ENCODE measurements around the gene SEMA4A. TPM values are rescaled to one million over a fixed set of nuclear protein-coding genes. Genes with fewer than 3 reads are reported as not detected.

The SEMA4A gene
- total RNA-seq, 4 donors from 2014 or later: 3.1 to 8.2 (median 4.1) TPM; not detected in 1

DNA sequence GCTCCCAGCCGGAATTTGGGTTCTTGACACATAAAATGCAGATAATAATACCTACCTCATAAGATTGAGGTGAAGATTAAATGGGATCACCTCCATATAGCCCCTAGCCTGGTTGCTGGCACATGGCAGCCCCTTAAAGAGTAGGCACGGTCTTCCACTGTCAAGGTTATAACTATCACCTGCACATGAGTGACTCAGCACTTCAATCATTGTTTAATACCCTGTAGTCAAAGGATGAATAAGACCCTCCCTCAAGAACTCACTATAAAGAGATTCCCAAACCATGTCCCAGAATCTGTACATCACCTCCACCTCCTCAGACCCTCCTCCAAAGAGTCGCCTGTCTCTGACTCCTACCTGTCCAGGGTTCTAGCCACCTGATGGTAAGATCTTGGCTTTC is 45.3 kb upstream of the SEMA4A start:
- no peaks in the 10 kb centered on the region for H3K9me3 ChIP-seq
- no peaks in the 10 kb centered on the region for H3K36me3 ChIP-seq
- peak overlapping the region; percentile 93 to 99 for H3K27ac ChIP-seq
- H3K27me3 ChIP-seq: no peaks in the 10 kb centered on the region
- DNase-seq: no peak
- intact Hi-C loops (cut with DNase I; ENCODE audit: low total_unique reads): no loop called here
- TF ChIP-seq, protein P1, sequence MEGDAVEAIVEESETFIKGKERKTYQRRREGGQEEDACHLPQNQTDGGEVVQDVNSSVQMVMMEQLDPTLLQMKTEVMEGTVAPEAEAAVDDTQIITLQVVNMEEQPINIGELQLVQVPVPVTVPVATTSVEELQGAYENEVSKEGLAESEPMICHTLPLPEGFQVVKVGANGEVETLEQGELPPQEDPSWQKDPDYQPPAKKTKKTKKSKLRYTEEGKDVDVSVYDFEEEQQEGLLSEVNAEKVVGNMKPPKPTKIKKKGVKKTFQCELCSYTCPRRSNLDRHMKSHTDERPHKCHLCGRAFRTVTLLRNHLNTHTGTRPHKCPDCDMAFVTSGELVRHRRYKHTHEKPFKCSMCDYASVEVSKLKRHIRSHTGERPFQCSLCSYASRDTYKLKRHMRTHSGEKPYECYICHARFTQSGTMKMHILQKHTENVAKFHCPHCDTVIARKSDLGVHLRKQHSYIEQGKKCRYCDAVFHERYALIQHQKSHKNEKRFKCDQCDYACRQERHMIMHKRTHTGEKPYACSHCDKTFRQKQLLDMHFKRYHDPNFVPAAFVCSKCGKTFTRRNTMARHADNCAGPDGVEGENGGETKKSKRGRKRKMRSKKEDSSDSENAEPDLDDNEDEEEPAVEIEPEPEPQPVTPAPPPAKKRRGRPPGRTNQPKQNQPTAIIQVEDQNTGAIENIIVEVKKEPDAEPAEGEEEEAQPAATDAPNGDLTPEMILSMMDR (IDR thresholded peaks at IDR 0.05): no peak
- no peak for TF ChIP-seq POLR2A (IDR thresholded peaks at IDR 0.05)
- H3K4me3 ChIP-seq: no peak overlapping the region
- peaks cover 24 to 28% of the 10 kb centered on the region in 2 donors for H3K4me1 ChIP-seq

DNA sequence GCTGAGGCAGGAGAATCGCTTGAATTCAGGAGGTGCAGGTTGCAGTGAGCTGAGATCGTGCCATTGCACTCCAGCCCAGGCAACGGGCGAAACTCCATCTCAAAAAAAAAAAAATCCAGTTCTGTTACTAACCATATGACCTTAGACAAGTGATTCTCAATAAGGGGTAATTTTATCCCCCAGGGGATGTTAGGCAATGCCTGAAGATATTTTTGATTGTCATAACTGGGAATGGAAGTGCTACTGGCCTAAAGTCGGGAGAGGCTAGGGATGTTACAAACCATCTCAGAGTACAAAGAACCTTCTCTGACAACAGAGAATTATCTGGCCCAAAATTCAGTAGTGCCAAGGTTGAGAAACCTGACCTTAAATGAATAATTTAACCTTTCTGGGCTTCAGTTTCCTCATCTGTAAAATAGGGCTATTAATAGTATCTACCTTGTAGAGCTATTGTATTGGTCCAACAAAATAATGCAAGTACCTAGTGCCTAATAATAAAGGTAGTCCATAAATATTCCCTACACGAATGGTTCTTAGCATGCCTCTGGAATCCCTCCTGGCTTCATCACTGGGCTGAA is 44.6 kb upstream of the SEMA4A start:
- intact Hi-C loops (cut with DNase I; ENCODE audit: low total_unique reads): no loop called here
- Histone ChIP-seq H3K9me3 (no peaks in the 10 kb centered on the region), H3K4me3 (no peak overlapping the region), H3K4me1 (peaks cover 20 to 27% of the 10 kb centered on the region in 2 donors), H3K27me3 (no peaks in the 10 kb centered on the region), H3K27ac (peak overlapping the region; percentile 93 to 99), H3K36me3 (no peaks in the 10 kb centered on the region)
- DNase-seq: no peak
- TF ChIP-seq POLR2A (IDR thresholded peaks at IDR 0.05): no peak
- TF ChIP-seq, protein P1 (IDR thresholded peaks at IDR 0.05): no peak

DNA sequence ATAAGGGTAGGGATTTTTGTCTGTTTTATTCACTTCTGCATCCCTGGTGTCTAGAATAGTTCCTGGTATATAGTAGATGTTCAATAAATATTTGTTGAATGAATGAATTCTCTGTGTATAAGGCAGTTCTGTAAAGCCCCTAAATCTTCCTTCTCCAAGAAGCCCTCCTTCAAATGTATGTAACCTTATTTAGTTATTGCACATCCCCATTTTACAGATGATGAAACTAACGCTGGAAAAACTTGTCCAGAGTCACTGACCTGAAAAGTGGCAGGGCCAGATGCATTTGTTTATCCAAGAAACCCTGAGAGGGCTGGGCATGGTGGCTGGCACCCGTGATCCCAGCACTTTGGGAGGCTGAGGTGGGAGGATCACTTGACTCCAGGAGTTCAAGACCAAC is 43.1 kb upstream of the SEMA4A start:
- TF ChIP-seq, protein P1 (IDR thresholded peaks at IDR 0.05): no peak
- no peak for TF ChIP-seq POLR2A (IDR thresholded peaks at IDR 0.05)
- H3K9me3 ChIP-seq: no peaks in the 10 kb centered on the region
- H3K4me3 ChIP-seq: no peak overlapping the region
- no peaks in the 10 kb centered on the region for H3K36me3 ChIP-seq
- H3K4me1 ChIP-seq: peaks cover 9 to 13% of the 10 kb centered on the region in 2 donors
- intact Hi-C loops (cut with DNase I; ENCODE audit: low total_unique reads): no loop called here
- no peak overlapping the region for H3K27ac ChIP-seq
- DNase-seq: no peak
- H3K27me3 ChIP-seq: no peaks in the 10 kb centered on the region

DNA sequence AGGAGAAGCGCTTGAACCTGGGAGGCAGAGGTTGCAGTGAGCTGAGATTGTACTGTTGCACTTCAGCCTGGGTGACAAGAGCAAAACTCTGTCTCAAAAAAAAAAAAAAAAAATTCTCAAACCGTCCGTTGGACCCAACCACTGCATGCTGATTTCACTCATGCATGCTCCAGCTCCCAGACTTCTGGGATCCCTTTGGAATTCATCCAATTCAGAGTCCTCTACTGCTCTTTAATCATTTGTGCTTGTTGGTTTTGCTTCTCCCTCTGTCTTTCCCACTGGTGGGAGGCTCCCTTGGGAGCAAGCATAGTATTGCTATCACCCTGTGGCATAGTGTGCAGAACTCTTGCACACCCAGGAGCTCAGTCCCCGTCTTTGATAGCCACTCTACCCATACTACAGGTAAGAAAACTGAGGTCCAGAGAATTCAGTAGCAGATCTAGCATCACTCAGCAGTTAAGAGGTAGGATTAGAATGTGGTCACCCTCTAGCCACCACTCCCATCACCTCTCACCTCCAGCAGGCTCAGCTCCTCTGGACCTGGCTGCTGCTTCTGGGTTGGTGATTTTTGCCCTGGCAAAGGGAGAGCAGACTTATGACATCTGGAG is 41.9 kb upstream of the SEMA4A start:
- Histone ChIP-seq H3K27me3 (no peaks in the 10 kb centered on the region), H3K9me3 (no peaks in the 10 kb centered on the region), H3K27ac (peak overlapping the region; percentile 97 to 99), H3K4me1 (peaks cover 4 to 8% of the 10 kb centered on the region in 2 donors), H3K4me3 (no peak overlapping the region), H3K36me3 (no peaks in the 10 kb centered on the region)
- TF ChIP-seq, protein P1 (IDR thresholded peaks at IDR 0.05): no peak
- DNase-seq: no peak
- intact Hi-C loops (cut with DNase I; ENCODE audit: low total_unique reads): no loop called here

DNA sequence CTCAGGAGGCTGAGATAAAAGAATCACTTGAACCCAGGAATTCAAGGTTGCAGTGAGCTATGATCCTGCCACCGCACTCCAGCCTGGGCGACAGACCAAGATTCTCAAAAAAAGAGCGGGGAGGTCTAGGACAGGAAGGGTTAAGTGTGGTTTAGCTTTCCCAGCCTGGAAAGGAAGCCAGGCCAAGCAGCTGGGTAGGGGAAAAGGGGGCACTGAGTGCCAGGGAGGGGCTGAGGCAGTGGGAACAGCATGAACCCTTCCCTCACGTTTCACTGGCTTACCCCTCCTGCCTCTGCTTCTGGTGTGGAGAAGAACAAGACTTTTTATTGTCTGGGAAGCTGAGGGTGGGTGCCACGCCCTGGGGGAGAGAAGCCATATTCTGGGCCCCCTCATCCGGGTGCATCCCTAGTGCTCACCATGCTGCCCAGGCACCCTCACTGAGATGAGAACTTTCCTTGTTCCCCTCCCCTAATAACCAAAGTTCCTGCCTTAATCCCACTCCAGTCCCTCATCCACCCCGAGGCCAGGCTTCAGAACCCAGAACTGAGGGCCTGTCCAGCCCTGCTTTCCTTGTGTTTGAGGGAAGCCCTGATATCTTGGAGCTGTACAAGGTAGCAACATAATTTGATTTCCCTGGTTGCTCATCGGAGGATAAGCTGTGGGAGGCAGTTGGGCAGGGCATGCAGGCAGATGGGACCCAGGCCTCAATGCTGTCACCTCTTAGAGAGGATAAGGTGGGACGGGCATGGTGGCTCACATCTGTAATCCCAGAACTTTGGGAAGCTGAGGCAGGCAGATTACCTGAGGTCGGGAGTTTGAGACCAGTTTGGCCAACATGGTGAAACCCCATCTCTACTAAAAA is 40.9 kb upstream of the SEMA4A start:
- no peaks in the 10 kb centered on the region for H3K9me3 ChIP-seq
- intact Hi-C loops (cut with DNase I; ENCODE audit: low total_unique reads): no loop called here
- H3K27me3 ChIP-seq: no peaks in the 10 kb centered on the region
- H3K27ac ChIP-seq: peak overlapping the region; percentile 97 to 99
- H3K36me3 ChIP-seq: no peaks in the 10 kb centered on the region
- TF ChIP-seq, protein P1 (IDR thresholded peaks at IDR 0.05): no peak
- no peak for TF ChIP-seq POLR2A (IDR thresholded peaks at IDR 0.05)
- H3K4me3 ChIP-seq: no peak overlapping the region
- no peak for DNase-seq
- H3K4me1 ChIP-seq: peaks cover 4 to 11% of the 10 kb centered on the region in 2 donors

All from uterus (tissue), 4 donors.